Measurements from ENCODE around the gene NEGR1.
"Not testable (repeated sequence)": the region's sequence is repeated elsewhere in the genome, so short reads cannot be mapped to it uniquely, and the experiment has no call there.

Gene NEGR1

DNA sequence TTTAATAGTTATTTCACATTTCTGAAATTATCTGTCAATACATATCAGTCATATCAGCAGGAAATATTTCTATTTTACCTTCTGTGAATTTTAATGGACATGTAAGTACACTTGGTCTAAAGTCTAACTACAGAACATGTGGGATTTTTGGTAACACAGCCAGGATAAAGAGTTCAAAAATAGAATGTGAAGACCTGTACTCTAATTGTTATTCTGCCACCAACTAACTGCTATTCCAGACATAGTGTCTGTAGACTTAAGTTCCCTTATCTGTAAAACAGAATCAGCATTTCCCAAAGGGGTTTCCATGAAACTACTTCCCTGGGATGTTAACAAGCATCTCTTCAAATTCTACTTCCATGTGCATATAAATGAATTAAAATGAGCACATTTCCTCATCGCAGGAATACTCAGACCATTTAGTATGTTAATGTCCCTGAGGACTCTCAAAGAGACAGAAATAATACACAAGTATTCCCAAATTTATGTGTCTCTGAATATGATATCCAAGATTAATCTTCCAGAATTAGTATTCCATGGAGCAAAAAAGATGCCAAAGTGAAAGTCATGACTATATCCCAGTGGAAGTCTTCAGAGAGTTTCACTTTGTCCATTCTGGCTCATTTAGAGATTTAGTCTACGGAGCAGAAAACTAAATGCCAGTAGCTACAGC is 325.6 kb downstream of the NEGR1 start:
- no peak for DNase-seq (ENCODE audit: low read depth in 4 of 4, low spot score in 1 of 4)

DNA sequence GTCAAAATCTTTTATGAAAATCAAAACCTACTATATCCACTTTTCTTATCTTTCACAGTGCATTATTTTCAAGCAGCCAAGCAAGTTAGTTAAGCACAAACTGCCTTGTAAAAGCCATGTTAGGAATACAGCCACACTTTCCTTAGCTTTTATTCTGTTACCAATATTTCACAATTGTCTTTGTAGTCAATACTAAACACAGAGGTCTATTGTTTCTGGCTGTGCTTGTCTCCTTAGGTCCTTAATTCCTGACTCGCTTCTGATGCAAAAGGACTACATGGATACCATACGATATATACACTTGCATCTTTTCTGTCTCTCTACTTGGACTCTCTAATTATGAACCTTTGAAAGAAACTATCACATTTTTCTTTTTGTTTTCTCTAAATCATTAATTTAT is 331.8 kb downstream of the NEGR1 start:
- DNase-seq (ENCODE audit: low read depth in 4 of 4, low spot score in 1 of 4): no peak

DNA sequence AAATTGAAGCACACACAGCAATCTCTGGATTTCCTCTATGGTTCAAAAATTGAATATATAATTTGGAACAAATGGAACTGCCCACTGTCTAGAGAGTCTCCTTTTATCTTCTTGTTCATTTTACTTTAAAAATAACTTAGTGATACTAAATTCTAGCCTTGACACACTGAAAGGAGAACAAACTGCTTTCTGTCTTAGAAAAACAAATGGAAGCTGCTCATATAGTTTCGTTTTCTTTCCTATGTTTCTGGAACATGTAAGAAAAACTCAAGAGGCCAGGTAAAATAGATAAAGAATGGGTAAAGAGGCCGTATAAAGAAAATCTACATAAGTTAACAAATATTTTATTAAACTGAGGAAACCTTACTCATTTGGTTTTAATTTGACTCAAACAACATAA is 332.7 kb downstream of the NEGR1 start:
- no peak for DNase-seq (ENCODE audit: low read depth in 4 of 4, low spot score in 1 of 4)

DNA sequence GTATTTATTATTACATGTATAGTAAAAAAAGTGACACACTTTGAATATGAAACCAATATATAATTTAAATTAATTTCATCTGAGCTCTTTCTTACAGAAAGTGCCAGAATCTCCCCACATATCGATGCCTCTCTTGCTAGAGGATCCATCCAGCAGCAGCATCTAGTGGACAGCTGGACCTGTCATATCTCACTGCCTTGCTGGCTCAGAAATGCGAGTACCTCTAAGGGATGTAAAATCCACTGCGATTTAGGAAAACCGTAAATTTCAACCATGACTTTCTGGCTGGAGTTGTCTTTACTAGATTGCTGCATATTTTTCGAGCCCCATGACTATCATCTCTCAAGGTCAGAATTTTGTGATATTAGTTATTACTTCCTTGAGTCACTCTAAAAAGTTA is 333.8 kb downstream of the NEGR1 start:
- DNase-seq (ENCODE audit: low read depth in 4 of 4, low spot score in 1 of 4): no peak

DNA sequence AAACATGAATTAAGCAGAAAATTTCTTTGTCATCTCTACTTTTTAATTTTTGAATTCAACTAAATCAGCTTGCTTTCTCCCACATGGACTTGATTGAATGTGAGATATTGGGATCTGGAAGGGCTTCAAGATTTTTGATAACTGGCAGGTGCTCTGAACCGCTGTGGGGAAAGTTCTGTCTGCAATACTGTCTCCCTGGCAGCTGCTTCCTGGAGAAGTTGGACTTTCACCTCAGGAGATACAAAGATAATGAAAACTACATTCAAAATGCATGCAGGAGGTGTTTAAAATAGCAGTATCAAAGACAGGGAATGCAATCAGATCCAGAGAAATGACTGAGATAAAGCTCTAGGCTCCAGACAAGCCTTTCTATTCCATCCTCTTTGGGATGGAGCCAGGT is 338.3 kb downstream of the NEGR1 start:
- no peak for DNase-seq (ENCODE audit: low read depth in 4 of 4, low spot score in 1 of 4)

DNA sequence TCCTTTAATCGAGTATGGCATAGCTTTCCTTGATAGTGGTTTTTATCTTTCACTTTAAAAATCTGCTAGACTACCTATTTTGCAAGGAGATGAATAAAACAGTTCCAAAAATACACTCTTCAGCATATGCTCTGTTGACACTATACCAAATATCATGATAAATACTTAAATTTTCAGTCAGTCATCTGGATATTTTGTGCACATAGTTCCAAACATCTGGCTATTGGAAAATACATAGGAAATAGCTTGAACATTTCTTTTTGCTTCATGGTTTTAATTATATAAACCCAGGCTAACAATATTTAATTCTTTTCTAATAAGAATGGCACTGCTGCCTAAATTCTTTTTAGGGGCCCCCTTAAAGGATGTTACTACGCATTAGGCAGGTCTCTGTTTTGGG is 342.1 kb downstream of the NEGR1 start:
- no peak for DNase-seq (ENCODE audit: low read depth in 4 of 4, low spot score in 1 of 4)

DNA sequence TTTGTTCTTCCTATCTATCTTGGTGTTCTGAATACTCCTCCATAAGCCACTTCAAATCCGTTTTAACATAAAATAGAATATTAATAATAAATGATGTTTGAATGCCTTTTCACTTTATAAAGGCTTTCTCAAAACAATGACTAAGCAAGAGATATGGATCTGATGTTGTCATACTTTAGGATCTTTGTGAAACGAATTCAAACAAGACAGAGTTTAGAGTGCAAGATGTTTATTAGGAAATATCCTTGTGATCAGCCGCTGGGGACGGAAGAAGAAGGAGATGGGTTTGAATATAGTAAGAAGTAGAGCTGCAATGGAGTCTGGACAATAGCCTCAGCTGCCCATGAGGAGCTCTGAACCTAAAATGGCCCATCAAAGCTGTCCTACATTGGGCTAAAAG is 351.8 kb downstream of the NEGR1 start:
- no peak for DNase-seq (ENCODE audit: low read depth in 4 of 4, low spot score in 1 of 4)

DNA sequence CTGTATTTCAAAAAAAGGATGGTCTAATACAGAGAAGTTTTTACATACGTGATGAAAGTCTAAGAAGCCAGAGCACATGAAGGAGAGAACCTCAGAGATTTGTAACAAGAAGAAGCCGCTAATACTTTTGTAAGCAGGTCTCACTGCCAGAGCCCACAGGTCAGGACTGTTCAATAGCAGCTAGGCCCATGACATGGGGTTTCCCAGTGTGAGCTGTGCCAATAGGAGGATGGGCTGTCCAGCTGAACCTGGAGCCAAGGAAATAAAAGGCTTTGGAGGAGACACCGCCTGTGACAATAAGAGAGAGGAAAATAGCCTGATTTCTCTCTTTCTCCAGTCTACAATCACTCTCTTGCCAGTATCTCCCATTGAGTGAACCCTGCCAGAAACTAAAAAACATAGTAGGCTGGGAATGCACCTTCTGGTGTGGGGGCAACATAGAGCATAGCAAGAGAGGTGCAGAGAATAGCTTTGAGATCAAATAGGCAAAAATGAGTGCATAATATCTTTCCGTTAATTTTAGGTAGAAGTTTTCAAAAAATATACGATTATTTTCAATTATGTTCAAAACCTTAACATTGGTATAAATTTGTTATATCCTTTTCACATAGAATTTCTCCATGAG is 360.3 kb downstream of the NEGR1 start:
- DNase-seq (ENCODE audit: low read depth in 4 of 4, low spot score in 1 of 4): no peak

DNA sequence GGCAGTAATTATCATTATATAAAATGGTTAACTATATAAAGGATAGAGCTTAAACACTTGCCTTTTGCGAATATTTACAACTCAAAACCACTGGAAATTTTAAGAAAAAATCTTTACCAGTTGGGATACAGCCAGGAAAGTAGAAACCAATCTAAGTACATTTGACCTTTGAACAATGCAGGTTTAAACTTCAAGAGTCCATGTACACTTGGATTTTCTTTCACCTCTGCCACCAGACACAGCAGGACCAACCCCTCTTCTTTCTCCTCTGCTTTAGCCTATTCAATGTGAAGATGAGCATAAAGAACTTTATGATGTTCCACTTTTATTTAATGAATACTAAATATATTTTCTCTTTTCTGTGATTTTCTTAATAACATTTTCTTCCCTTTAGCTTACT is 361.1 kb downstream of the NEGR1 start:
- no peak for DNase-seq (ENCODE audit: low read depth in 4 of 4, low spot score in 1 of 4)

DNA sequence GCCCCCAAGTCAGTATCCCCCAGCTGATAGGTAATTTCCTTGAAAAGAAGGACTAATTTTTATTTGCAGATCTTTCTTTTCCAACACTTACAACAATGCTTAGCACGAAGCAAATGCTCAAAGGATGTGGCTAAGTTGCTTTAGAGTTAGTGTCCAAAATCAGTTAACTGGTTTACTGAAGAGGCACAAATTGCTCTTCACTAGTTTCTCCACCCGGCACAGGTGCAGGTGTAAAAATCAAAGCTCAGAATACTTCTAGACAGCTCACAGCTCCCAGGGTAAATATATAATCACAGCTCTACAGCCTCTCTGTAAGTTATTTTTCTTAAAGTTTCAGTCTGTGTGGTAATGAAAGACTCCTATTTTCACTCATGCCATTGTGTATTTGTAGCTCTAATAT is 361.8 kb downstream of the NEGR1 start:
- no peak for DNase-seq (ENCODE audit: low read depth in 4 of 4, low spot score in 1 of 4)

DNA sequence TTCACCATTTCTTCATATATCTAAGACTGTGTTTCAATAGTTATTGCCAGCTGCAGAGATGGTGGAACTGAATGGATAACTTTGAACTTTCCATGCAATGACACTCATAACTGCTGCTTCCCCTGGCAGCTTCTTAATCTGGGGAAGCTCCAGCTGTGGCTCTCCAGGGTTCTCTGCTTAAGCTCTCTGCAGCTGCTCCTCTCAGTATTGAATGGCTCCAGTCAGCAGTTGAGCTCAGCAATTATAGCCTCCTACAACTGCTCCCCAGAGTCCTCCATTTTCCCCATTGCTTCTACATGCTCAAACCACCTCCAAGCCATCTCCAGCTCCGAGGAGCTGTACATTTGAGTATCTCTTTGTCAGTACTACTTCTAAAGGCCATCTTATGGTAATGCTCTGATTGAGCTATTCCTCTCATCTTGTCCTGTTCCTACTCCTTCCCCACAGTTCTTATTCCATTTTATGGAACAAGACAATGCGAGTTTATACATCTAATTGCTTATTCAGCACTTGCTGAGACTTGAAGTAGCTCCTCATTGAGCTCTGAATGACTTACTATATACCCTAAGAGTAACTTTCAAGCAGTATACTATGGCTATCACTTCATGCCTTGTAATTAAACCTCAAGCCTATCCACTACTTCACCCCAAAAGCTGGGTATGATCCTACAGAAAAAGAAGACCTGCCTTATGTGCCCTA is 362.4 kb downstream of the NEGR1 start:
- no peak for DNase-seq (ENCODE audit: low read depth in 4 of 4, low spot score in 1 of 4)

DNA sequence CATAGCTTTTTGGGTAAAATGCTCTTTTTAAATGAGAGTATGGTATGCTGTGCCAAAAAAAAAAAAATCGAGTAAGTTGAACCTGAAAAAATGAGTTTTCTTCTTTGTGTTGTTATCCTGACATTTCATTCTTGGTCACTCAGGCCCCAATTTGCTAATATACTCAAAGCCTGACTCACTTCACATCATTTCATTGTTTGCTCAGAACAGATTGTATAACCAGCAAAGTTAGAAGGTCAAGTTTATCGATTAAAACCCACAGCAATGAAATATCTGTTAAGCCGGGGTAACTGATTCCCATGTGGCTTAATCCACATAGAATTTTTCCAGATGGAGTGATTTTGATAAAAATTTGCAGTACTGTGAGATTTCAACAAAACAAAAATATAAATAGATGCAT is 363.7 kb downstream of the NEGR1 start:
- DNase-seq (ENCODE audit: low read depth in 4 of 4, low spot score in 1 of 4): no peak

DNA sequence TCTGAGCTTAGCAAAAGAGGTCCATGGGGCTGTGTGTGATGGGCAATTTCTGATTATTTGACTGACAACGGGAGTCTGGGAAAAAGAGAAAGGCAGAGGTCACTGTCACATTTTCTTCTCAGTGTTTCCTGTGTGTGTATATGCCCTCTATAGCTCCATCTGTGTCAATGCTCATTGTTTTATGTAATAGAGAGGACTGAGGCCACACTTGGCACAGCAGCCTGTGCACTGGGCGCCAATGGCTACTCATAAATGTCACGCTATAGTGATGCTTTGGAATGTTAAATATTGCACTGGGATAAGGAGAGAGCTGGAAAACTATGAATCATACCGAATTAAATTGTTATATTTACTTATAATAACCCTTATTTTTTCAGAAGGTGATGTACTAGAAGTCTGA is 365.4 kb downstream of the NEGR1 start:
- DNase-seq (ENCODE audit: low read depth in 4 of 4, low spot score in 1 of 4): no peak

DNA sequence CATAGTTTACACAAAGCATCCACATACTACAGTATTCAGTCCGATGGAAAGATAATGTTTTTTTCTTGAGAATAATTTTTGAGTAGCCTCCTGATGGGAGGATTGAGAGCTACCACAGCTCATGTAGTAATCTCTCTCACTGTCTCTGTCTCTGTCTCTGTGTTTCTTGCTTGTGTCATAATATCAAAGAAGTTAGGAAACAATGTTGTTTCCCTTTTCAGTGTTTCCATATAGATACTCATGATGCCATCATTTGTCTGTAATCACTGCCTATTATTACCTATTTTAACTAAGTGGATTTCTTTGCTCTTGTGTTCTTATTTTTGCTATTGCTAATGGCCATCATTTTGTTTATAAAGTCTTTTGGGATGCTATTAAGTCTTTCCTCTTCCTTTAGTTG is 367.7 kb downstream of the NEGR1 start:
- no peak for DNase-seq (ENCODE audit: low read depth in 4 of 4, low spot score in 1 of 4)

DNA sequence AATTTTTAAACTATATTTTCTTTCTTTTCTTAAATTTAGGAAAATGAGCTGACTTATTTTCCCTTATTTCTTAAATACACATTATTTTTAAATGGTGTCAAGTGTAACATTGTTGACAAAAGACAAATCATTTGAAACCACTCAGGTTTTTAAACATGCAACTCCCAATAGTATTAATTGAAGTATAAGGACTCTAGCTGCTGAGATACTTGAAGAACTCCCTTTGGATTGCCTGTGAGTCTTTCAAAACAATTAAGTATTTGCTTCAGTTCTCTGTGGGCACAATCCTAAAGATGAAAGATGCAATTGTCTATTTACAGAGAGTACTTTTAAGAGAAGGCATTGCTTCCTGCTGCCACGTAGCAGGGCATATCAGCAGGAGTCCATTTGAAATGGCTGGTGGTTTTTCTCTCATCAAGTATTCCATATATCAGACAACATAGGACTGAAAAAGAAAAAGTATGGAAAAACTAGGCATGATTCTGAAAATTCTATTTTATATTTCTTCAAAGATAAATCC is 373.4 kb downstream of the NEGR1 start:
- DNase-seq (ENCODE audit: low read depth in 4 of 4, low spot score in 1 of 4): no peak

DNA sequence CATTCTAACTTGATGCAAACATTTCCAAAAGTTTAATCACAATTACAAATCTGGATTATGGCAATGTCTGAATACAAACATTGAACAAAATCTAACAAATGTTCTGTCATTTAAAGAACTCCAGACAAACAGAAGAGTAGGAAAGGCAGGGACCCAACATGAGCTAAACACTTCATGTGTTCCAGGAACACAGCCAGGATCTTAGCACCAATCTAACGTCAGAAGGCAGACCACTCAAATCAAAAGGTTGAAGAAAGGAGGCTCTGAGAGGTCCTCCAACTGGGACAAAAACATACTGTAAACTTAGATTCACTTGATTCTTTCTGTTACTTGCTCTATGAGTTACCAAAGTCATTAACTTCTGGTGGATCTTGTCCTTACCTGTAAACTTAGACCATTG is 374.0 kb downstream of the NEGR1 start:
- no peak for DNase-seq (ENCODE audit: low read depth in 4 of 4, low spot score in 1 of 4)

DNA sequence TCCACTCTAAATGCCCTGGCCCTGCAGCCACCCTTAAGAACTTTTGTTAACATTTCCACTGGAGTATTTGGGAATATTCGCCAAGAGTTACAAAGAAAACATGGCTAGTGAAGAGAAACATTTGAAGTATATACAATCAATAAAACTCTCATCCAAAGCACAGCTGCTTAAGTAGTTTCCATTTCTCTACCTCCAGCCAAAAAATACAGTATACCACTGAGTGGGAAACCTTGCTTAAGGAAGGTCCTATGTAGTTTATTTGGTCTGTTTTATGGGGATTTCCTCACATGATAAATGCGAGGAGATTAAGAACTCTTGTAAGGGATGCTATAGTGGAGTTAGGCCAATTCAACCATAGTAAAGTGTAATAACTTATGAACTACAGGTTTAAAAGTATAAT is 382.5 kb downstream of the NEGR1 start:
- no peak for DNase-seq (ENCODE audit: low read depth in 4 of 4, low spot score in 1 of 4)

DNA sequence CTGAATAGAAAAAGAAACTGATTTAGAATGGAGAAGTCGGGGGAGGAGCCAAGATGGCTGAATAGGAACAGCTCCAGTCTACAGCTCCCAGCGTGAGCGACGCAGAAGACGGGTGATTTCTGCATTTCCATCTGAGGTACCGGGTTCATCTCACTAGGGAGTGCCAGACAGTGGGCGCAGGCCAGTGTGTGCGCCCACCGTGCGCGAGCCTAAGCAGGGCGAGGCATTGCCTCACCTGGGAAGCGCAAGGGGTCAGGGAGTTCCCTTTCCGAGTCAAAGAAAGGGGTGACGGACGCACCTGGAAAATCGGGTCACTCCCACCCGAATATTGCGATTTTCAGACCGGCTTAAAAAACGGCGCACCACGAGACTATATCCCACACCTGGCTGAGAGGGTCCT is 394.2 kb downstream of the NEGR1 start:
- not testable (repeated sequence) for DNase-seq (ENCODE audit: low read depth in 4 of 4, low spot score in 1 of 4)

DNA sequence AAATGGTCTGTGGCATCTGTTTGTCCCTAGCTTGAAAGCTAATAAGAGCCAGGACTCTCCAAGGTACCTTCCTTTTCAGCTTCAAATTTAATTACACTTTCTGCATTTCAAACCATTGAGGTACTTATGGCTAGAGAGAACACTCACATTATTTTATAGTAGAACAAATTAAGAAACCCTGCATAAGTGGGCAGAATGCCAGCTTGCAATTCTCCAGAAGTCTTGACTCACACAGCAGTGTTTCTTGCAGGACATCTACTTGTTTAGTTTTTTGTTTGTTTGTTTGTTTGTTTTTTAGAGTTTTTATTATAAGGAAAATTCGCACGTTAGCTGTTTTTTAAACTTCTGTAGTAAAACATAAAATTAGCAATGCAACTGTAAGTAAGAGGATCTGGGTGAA is 397.2 kb downstream of the NEGR1 start:
- no peak for DNase-seq (ENCODE audit: low read depth in 4 of 4, low spot score in 1 of 4)

DNA sequence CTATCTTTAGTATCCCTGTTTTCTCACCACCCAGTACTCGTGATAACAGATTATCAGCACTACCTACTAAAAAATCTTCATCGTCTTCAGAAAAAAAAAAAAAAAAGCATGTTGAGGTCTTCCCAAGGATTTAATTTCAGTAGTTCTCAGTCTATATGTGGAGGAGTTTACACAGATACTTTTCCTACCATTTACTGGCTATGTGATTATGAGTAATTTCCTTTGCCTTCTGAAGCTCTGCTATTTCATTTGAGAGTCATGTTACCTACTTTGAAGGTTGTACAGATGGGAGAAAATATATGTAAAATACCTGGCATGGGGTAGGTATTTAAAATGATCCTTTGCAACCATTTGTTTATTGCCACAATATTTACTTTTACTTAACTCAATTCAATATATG is 399.7 kb downstream of the NEGR1 start:
- DNase-seq (ENCODE audit: low read depth in 4 of 4, low spot score in 1 of 4): no peak

DNA sequence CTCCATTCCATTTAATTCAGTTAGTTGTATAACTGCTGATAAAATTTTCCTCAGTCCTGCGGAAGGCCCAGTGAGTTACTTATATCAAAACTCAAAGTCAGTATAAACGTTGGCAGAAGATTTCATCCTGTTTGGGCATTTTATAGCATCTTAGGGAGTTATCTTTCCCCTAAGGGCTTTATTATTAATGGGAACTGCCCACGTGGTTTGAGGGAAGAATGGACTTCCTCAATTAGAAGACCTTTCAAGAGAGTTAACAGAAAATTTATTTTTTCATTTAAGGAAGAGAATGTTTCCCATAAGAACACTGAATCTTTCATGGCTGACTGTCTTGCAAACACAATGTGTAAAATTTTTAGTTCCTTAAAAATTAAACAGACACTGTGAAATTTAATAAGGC is 400.1 kb downstream of the NEGR1 start:
- DNase-seq (ENCODE audit: low read depth in 4 of 4, low spot score in 1 of 4): no peak

DNA sequence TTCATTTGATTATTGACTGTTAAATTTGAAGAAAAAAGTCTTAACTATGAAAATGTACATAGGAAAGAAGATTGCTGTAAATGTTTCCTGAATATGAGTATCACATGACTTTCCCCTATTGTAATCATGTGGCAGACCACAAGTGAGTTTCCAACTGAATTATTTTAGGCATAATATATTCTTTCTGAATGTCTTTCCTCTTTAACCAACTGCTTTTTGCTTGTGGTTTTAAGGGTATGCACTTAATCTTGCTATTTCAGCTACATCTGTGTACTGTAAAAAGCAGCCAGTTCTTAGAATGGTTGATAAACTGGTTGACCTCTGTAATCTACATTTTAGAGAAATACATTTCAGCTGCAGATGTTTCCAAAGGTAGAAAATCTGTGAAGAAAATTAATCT is 400.7 kb downstream of the NEGR1 start:
- DNase-seq (ENCODE audit: low read depth in 4 of 4, low spot score in 1 of 4): no peak

DNA sequence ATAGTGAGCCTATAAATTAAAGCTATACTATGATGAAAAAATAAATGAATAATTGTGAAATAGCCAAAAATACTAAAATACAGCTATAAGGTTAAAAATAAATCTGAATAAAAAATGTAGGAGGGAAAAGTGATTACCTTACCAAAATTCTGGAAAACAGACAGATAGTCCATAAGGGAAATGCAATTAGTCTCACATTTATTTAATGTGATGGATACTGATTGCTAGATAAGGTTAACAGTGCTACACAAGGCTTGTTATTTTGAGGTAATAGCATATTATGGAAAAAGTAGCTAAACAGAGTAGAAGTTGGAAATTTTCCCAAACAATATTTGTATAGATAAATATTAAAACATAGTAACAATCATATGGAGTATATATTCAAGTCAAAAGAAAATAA is 413.0 kb downstream of the NEGR1 start:
- DNase-seq (ENCODE audit: low read depth in 4 of 4, low spot score in 1 of 4): no peak
